ENCODE measurements around the gene GRID2IP. TPM values are rescaled to one million over a fixed set of nuclear protein-coding genes. Genes with fewer than 3 reads are reported as not detected.

GRID2IP gene
- total RNA-seq, 1 donor from 2014 or later, result 2.6 TPM

- peak; percentile 94 for DNase-seq (ENCODE audit: low spot score)
Observed at GRCh38 chr7:6447581-6448199, 103.6 kb downstream of the GRID2IP start, which contains the start of gene DAGLB. Gene DAGLB, minus strand, starts transcription at chr7:6447954. Its CDS starts 112 bp downstream, at chr7:6447842.

Other genes starting within 250 kb of the GRID2IP start
- gene FAM220A, start 202.5 kb downstream of the GRID2IP start, total RNA-seq, result 13.8 TPM
- gene RAC1, start 176.9 kb downstream of the GRID2IP start, total RNA-seq, result 276 TPM
- gene DAGLB, start 103.5 kb downstream of the GRID2IP start, total RNA-seq, result 16.8 TPM
- 143 TPM for gene KDELR2, start 67.3 kb downstream of the GRID2IP start, total RNA-seq
- gene ZDHHC4, start 26.0 kb upstream of the GRID2IP start, total RNA-seq, result 54.4 TPM
- 38.0 TPM for gene INTS15, start 38.6 kb upstream of the GRID2IP start, total RNA-seq
- 9.4 TPM for gene ZNF853, start 64.1 kb upstream of the GRID2IP start, total RNA-seq
- gene ZNF316, start 85.9 kb upstream of the GRID2IP start, total RNA-seq, result 44.7 TPM
- 29.0 TPM for gene ZNF12, start 155.5 kb upstream of the GRID2IP start, total RNA-seq
- not detected for gene RSPH10B2, start 202.6 kb upstream of the GRID2IP start, total RNA-seq